ENCODE data around the gene CKB. TPM values are rescaled to one million over a fixed set of nuclear protein-coding genes. Genes with fewer than 3 reads are reported as not detected.
"Not testable (repeated sequence)": the region's sequence is repeated elsewhere in the genome, so short reads cannot be mapped to it uniquely, and the experiment has no call there.

CKB gene
- total RNA-seq, 2 donors from 2014 or later = 354 to 709 TPM

GRCh38 chr14:103531421-103532215, 9.0 kb upstream of the CKB start:
- no peak for DNase-seq (ENCODE audit: low spot score)
- intact Hi-C loops (cut with DNase I) = no loop called here

- intact Hi-C loops (cut with DNase I) = no loop called here
- DNase-seq (ENCODE audit: low spot score) = no peak
These were observed 8.2 kb upstream of the CKB start for GRCh38 chr14:103530831-103531230.

GRCh38 chr14:103530390-103530789, 7.8 kb upstream of the CKB start:
- DNase-seq (ENCODE audit: low spot score) = no peak
- intact Hi-C loops (cut with DNase I) = no loop called here

- intact Hi-C loops (cut with DNase I) = loop anchor here in 1 of 2 donors (5.0 kb wide), 1 partner anchor 1787 kb away; no protein-coding TSS in a partner anchor
These were observed 7.0 kb upstream of the CKB start for GRCh38 chr14:103529383-103530365.

GRCh38 chr14:103528587-103529382, 6.2 kb upstream of the CKB start, which contains the start of gene TRMT61A:
TSS of gene TRMT61A (plus strand) at chr14:103529196. CDS start at chr14:103529979, 783 bp downstream.
- intact Hi-C loops (cut with DNase I) = loop anchor here in 1 of 2 donors (5.0 kb wide), 1 partner anchor 1786 kb away; no protein-coding TSS in a partner anchor
- peak; percentile 96 for DNase-seq (ENCODE audit: low spot score)

More at GRCh38 chr14:103529383-103530365, 7.0 kb upstream of the CKB start:
- DNase-seq (ENCODE audit: low spot score) = no peak

- intact Hi-C loops (cut with DNase I) = loop anchor here in 1 of 2 donors (5.0 kb wide), 1 partner anchor 1786 kb away; no protein-coding TSS in a partner anchor
- no peak for DNase-seq (ENCODE audit: low spot score)
These were observed 5.5 kb upstream of the CKB start for GRCh38 chr14:103528146-103528586.

GRCh38 chr14:103527408-103528145, 4.9 kb upstream of the CKB start:
- intact Hi-C loops (cut with DNase I) = loop anchor here in 1 of 2 donors (5.0 kb wide), 1 partner anchor 1785 kb away; no protein-coding TSS in a partner anchor
- DNase-seq (ENCODE audit: low spot score) = no peak

- DNase-seq (ENCODE audit: low spot score) = no peak
- intact Hi-C loops (cut with DNase I) = loop anchor here in 1 of 2 donors (5.0 kb wide), 1 partner anchor 1785 kb away; no protein-coding TSS in a partner anchor
These were observed 4.3 kb upstream of the CKB start for GRCh38 chr14:103526914-103527248.

GRCh38 chr14:103526247-103526913, 3.8 kb upstream of the CKB start:
- intact Hi-C loops (cut with DNase I) = loop anchor here in 1 of 2 donors (5.0 kb wide), 1 partner anchor 1784 kb away; no protein-coding TSS in a partner anchor
- no peak for DNase-seq (ENCODE audit: low spot score)

- intact Hi-C loops (cut with DNase I) = loop anchor here in 1 of 2 donors (5.0 kb wide), 1 partner anchor 1783 kb away; no protein-coding TSS in a partner anchor
- not testable (repeated sequence) for DNase-seq (ENCODE audit: low spot score)
These were observed 3.0 kb upstream of the CKB start for GRCh38 chr14:103525430-103526246.

- intact Hi-C loops (cut with DNase I) = no loop called here
- DNase-seq (ENCODE audit: low spot score) = no peak
These were observed 1.6 kb upstream of the CKB start for GRCh38 chr14:103524002-103524935.

- intact Hi-C loops (cut with DNase I) = no loop called here
These were observed 935 bp upstream of the CKB start for GRCh38 chr14:103523575-103523954.

GRCh38 chr14:103521951-103522563, 573 bp downstream of the CKB start:
- DNase-seq (ENCODE audit: low spot score) = peak; percentile 86
- intact Hi-C loops (cut with DNase I) = no loop called here

More at GRCh38 chr14:103523575-103523954, 935 bp upstream of the CKB start:
- no peak for DNase-seq (ENCODE audit: low spot score)

GRCh38 chr14:103521438-103521950, 1.1 kb downstream of the CKB start:
- intact Hi-C loops (cut with DNase I) = no loop called here
- no peak for DNase-seq (ENCODE audit: low spot score)

Data from posterior vena cava (tissue), 2 donors.